HUES6 (cell line): ENCODE data around the gene BBS7.

Experiments
- H3K27ac ChIP-seq: 2 replicates; pipeline ENCODE4 v1.7.0; 2013; ENCODE audit warnings: low read depth, mild to moderate bottlenecking, low read length, inconsistent platforms
- H3K27me3 ChIP-seq: 2 replicates; pipeline ENCODE4 v1.6.1; 2013; ENCODE audit warnings: low read length; ENCODE audit not compliant: control insufficient read depth, insufficient read depth
- H3K36me3 ChIP-seq: 2 replicates; pipeline ENCODE4 v1.6.1; 2013; ENCODE audit warnings: low read length; ENCODE audit not compliant: control insufficient read depth, insufficient read depth
- H3K4me1 ChIP-seq: 2 replicates; pipeline ENCODE4 v1.6.1; 2013; ENCODE audit warnings: low read length; ENCODE audit not compliant: control insufficient read depth, insufficient read depth
- H3K4me3 ChIP-seq: 2 replicates; pipeline ENCODE4 v1.5.1; 2013; ENCODE audit warnings: low read depth, low read length
- H3K9ac ChIP-seq: one replicate; pipeline ENCODE4 v1.6.1; 2013; ENCODE audit warnings: mild to moderate bottlenecking, low read length
- H3K9me3 ChIP-seq: 2 replicates; pipeline ENCODE4 v1.6.1; 2013; ENCODE audit warnings: low read depth, low read length; ENCODE audit not compliant: control insufficient read depth, insufficient read depth

The BBS7 gene

GRCh38 chr4:121777625-121778024 is 92.6 kb downstream of the BBS7 start:
- Histone ChIP-seq H3K27me3 (no peaks in the 10 kb centered on the region), H3K4me3 (no peak overlapping the region), H3K9ac (no peak overlapping the region), H3K36me3 (no peaks in the 10 kb centered on the region), H3K4me1 (peaks cover 4% of the 10 kb centered on the region; the same call in 1 of the 2 replicates), H3K9me3 (no peaks in the 10 kb centered on the region), H3K27ac (no peak overlapping the region)

DNA sequence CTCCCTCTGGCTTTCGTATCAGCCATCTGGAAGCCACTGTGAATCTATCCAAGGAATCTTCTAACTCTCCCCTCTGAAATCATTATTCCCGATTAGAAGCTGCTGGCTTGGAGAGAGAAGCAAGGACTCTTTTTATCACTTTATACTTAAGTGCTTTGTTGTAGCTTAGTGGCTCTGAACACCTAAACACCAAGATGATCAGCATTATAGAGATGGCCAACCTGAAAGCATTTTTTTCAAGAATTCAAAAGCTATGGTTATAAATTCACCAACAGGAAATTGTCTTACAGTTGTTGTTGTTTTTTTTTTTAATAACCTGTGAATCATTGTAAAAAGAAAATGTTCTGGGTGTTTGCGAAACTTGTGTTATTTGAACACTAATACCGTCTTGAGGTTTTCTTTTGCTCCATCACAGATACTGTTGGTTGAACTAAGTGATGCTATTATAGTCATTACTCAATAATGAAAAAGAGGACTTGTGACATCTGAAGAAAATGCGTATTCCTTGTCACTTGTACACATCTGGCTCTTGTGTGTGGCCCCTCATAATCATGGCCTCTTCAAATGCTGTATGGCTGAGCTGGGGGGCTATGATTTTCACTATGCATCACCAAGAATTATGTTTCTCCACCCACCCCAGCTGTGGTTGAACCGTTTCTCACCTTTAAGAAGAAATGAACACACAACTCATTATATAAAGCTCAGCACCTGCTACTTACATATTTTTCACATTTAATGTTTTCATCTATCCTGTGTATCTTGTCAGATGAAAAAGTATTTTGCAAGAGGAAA is 93.5 kb downstream of the BBS7 start:
- Histone ChIP-seq H3K36me3 (no peaks in the 10 kb centered on the region), H3K9me3 (no peaks in the 10 kb centered on the region), H3K4me1 (peaks cover 4% of the 10 kb centered on the region; the same call in 1 of the 2 replicates)

More for the DNA sequence above, 93.5 kb downstream of the BBS7 start:
- no peak overlapping the region for H3K9ac ChIP-seq
- H3K27ac ChIP-seq = no peak overlapping the region
- no peak overlapping the region for H3K4me3 ChIP-seq
- no peaks in the 10 kb centered on the region for H3K27me3 ChIP-seq
